ENCODE results near the gene TTLL7.
"Not testable (repeated sequence)": the region's sequence is repeated elsewhere in the genome, so short reads cannot be mapped to it uniquely, and the experiment has no call there.

Gene TTLL7

DNA sequence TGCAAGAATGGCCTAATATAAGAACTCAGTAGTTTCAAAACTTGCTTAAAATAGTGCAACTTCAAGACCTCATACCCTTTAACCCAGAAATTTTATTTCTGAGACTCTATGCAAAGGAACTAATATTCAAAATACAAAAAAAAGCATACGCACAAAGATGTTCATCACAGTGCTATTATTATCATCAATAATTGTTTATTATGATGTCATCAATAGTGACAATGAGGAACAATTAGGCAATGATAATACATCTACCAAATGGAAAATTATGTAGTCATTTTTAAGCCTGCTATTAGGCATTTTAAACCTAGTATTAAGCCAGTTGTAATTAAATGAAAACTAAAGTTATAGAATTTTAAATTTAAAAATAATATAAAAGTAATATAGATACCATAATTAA is 3.3 kb downstream of the TTLL7 start:
- no peak for DNase-seq (ENCODE audit: low read depth in 2 of 2)

DNA sequence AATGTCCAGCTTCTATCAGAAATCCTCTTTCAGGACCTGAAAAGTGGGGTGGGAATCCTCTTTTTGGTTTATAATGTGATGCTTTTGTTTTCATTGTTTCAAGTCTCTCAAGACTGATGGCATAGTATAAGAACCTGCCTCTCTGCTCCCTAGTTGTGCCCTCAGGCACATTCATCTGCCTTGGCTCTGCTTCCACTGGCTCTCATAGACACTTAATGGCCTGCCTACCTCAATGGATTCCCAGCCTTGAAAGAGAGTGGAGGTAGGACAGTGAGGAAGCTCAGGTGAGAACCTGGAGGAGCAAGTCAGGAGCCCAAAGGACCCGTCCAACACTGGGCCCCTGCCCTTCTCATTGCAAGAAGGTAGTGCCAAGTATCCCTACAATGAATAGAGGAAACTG is 4.8 kb downstream of the TTLL7 start:
- DNase-seq (ENCODE audit: low read depth in 2 of 2) = no peak

DNA sequence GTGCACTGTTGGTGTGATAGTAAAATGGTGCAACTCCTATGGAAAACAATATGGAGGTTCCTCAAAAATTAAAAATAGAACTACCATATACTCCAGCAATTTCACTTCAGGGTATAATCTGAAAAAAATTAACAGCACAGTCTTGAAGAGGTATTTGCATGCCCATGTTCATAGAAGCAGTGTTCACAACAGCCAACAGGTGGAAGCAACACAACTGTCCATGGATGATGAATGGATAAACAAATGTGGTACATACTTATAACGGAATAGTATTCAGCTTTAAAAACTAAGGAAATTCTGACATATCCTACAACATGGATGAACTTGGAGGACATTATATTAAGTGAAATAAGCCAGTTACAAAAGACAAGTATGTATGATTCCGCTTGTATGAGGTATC is 8.2 kb downstream of the TTLL7 start:
- no peak for DNase-seq (ENCODE audit: low read depth in 2 of 2)

DNA sequence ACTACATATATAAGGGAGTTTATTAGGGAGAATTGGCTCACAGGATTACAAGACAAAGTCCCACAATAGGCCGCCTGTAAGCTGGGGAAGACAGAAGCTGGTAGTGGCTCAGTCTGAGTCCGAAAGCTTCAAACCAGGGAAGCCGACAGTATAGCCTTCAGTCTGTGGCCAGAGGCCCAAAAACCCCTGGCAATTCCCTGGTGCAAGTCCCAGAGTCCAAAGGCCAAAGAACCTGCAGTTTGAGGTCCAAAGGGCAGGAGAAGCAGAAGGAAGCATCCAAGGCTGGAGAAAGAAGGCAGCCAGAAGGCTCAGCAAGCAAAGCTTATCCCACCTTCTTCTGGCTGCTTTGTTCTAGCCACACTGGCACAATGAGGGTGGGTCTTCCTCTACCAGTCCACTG is 13.9 kb downstream of the TTLL7 start:
- DNase-seq (ENCODE audit: low read depth in 2 of 2) = no peak

DNA sequence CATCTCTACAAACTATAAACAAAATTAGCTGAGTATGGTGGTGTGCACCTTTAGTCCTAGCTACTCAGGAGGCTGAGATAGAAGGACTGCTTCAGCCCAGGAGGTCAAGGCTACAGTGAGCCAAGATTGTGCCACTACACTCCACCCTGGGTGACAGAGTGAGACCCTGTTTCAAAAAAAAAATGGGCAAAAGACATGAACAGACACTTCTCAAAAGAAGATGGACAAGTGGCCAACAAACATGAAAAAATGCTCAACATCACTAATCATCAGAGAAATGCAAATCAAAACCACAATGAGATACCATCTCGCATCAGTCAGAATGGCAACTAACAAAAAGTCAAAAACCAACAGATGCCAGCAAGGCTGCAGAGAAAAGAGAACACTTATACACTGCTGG is 15.0 kb downstream of the TTLL7 start:
- DNase-seq (ENCODE audit: low read depth in 2 of 2) = not testable (repeated sequence)

DNA sequence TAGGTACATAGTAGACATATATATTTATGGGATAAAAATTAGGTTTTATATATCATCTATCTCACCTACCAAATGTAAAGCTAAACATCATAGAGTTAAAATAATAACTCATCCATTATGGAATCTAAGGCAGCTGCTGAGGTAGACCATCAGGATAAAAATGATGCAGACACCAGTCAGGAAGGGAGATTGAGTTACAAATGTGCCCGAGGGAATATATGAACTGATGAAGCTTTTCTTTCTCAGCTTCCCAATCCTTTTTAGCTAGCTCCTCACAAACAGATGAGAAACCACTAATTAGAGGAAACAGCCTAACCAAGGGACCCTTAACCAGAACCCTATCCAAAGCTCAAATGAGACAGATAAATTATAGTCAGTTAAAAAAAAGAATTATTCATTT is 20.9 kb downstream of the TTLL7 start:
- no peak for DNase-seq (ENCODE audit: low read depth in 2 of 2)

DNA sequence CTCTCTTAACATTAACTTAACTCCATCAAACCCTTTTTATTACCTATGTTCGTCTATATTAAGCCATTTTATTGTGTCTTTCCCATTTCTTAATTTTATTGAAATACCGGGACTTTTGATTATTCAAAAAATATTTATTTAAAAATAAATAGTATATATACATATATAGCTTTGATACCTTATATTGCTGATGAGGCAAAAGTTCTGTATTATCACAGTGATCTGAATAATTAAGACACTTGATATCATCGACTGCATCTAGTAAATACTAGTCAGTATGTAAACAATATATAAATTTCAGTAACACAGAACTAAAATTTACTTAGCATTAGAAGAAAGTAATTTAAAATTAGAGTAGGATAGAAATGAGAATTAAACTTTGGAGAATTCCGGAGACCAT is 22.0 kb downstream of the TTLL7 start:
- DNase-seq (ENCODE audit: low read depth in 2 of 2) = no peak

DNA sequence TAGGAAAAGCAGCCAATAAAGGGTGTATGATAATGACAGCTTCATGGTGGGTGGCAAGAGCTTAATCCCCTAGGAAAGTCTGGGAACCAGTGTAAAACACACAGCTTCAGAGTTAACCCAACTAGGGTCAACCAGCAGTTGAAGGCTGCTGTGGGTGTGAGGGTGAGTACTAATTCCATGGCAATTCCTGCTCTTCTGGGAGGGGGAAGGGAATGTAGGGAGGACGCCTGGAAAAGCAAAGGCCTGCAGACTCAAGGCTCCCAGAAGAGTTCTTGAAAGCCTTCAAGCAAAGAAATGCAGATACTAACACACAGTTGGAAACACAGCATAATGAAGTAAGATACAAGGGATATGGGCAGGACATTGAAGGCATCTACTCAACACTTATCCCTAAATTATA is 28.1 kb downstream of the TTLL7 start:
- no peak for DNase-seq (ENCODE audit: low read depth in 2 of 2)

DNA sequence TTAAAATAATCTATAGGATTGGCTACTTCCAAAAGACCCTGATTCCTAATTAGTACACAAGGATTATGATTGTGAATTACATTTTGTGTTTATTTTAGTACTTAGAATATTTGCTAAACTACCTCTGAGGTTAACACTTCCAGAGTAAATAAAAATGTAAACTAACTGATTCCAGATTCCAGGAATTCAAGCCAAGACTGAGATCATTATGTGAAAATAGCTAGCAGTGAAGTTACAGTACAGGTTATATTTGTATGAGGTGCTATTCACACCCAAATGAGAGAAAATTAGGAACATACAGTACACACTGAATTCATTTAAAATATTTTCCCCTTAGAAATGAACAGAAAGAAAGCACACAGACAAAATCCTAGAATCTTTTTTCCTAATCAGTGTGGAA is 28.8 kb downstream of the TTLL7 start:
- no peak for DNase-seq (ENCODE audit: low read depth in 2 of 2)

DNA sequence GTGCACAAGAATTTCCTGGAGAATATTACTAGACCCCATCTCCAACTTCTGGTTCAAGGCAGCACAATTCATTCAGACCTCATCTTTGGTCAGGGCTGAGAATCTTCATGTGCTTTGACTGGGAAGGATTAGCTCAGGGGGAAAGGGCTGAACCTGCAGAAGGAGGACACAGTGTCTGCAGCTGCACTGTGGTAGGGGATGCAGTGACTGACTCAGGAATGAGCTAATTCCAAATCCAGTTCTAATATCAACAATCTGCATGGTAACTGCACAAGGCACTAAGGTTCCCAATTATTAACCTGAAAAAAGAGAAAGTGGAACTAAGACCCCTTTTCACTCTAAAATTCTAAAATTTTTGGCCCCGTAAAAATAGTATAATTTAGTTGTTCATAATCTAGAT is 31.6 kb downstream of the TTLL7 start:
- DNase-seq (ENCODE audit: low read depth in 2 of 2) = no peak

DNA sequence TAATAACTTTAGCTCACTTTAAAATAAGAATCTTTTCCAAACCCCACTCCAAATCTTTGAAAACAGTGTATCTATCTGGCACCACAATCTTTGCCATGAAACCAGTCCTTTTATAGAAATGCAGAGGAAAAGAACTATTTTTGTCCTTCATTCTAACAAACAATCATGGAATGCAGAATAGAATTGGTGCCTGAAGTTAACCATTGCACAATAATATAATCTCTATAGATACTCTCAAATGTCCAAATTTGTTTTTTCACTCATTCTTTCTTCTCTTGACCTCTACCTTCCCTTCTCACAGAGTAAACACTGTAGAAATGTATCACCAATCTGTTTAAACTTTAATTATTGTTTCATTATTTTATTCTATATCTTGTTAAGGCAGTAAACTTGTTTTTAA is 34.8 kb downstream of the TTLL7 start:
- no peak for DNase-seq (ENCODE audit: low read depth in 2 of 2)

DNA sequence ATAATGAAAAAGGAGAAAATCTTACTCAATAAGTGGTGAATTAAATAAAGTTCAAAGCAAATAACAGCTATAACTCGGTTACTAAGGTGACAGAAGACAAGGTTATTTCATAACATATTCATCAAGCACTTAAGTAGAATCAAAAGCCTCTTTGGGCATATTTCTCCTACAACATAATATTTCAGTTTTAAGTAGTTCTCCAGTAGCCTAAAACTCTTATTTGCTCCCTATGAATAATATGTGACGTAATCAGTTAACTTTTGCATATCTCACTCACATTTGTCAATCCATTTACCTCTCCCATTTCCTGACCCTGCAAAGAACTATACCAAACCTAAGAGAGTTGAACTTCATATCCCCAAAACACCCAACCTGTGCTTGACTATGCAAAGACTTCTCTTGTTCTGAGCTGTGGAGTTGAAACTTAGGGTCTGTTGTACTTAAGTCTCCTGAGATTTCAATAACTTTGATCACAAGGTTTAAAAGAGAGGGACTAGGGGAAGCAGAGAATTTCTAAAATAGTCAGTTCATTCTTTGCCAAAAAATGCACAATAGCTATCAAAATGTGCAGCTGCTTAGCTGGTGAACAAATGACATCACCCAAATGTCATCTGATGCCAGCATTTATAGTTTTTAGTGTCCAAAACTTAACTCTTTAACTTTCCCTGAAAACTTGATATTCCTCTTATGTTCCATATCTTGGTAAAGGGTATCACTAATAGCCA is 37.2 kb downstream of the TTLL7 start:
- no peak for DNase-seq (ENCODE audit: low read depth in 2 of 2)

DNA sequence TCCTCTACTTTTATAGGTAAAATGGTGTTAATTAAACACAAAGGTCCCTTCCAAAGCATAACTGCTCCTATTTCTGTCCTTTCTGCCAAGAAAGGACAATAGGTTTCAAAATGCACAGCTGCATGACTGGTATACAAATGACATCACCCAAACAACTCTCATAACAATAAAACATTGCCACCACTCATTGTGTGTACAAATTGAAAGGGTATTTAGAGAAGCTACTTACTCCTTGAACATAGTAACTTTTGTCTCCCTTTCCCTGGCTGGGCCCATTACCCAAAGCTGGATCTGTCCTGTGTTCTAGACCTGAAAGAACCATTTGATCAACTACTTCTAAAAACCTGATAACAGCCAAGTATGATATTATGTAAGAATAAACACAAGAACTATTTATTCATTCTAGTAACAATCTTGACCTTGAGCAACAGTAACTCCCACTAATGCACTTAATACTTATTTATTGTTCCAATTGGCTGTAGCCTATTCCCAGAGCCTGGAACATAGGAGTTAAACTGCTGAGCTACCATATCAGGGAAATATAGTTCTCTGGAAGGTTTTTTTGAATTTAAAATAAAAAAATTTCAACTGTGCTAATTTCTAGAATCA is 38.2 kb downstream of the TTLL7 start:
- DNase-seq (ENCODE audit: low read depth in 2 of 2) = no peak

DNA sequence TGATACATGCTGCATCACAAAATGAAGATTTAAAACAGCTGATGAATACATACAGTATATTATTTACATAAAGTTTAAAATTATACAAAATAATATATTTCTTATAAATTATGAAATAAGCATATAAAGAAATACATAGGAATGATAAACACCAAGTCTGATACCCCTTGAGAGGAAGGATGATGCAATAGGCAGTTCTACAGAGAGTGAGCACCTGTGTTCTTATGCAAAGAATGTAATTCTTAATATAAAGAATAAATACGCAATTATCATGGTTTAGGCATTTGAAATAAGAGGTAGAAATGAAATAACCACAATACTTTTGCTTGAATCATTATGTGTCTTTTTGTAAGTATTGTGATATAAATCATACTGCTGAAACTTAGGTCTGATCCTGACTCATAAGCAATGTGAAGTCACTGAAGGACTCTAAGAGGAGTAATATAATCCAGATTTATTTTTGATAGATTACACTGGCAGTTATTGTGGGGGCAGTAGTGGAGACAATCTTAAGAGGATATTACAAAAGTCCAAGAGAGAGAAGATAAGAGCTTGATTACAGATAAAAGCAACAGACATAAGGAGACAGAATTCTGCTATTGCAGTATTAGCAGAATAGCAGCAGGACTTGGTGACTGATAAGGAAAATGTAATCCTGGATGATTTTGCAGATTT is 39.0 kb downstream of the TTLL7 start:
- no peak for DNase-seq (ENCODE audit: low read depth in 2 of 2)

DNA sequence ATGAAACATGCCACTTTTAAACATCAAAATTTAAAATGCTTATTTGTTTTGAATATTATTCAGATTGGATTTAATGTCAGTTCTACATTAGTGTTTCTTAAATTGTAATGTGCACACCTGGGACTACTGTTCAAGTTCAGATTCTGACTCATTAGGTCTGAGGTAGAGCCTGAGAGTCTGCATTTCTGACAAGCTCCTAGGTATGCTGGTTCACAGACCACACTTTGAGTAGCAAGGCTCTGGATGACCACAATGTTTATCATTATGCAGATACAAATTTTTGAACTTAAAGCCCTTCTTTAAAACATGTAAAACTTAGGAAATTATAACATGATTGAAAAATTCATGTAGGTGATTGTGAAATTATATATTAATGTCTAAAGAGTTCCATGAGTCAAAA is 40.2 kb downstream of the TTLL7 start:
- no peak for DNase-seq (ENCODE audit: low read depth in 2 of 2)

DNA sequence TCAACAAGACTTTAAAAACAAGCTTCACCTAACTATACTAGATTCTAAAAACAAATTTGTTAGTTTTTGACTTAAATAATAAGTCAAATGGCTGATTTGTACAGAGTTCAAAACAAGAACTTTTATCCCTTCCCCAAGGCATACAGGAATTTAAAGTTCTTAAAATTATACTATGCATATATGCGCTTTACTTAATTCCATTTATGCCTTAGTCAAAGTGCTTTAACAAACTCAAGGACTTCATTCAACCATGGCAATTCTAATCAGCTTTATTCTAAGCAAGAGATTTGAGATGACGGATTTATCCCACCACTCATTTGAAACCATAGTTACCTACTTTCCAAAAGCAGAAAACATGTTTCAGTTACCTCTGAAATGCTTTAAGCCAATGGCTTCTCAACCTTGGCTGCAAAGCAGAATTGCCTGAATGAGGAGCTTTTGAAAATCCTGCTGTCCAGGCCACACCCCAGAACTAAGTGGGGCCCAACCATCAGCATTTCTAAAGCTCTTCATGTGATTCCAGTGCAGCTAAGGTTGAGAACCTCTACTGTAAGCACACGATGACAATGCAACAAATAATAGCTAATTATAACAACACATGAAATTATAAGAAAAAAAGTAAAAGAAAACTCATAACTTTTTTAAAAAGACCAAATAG is 44.6 kb downstream of the TTLL7 start:
- no peak for DNase-seq (ENCODE audit: low read depth in 2 of 2)

DNA sequence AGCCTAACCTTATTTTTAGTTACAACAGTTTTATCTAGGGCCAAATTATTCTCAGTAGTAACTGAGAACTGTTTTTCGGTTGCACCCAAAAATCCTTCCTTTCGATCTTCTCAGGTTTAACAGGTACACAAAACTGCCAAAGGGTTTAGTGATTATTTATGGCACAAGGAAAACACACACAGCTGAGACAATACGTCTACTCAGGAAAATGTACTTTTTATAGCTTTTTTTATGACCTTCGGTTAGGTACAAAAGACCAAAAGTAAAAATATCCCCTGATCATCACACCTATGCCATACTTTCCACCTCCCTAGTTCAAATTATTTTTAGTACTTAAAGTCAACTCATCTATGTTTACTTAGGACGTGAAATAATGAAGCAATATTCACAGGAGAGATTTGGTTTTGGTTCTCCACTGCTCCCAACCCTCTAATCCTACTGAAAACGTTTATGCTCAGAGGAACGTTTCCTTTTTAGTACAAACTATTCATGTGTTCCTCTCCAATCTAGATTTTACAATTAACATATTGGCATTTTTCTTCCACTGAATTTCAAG is 48.7 kb downstream of the TTLL7 start:
- DNase-seq (ENCODE audit: low read depth in 2 of 2) = no peak

DNA sequence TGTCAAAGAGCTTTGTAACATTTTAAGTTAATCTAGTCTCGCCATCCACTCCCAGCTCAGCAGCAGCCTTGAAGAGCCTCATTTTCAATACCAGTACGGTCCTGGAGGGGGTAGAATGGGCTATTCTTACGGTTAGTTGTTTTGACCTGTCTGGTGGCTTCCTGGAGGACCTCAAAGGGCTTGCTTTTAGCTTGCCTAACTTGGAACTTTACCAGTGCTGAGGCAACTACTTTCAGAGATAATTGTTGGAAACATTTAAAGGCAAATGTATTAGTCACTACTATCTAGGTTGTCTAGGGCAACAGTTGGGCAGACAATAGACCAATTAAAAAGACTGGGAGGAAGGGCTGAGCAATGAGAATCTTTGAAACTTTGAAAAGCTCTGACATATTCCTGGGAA is 56.0 kb downstream of the TTLL7 start:
- no peak for DNase-seq (ENCODE audit: low read depth in 2 of 2)

DNA sequence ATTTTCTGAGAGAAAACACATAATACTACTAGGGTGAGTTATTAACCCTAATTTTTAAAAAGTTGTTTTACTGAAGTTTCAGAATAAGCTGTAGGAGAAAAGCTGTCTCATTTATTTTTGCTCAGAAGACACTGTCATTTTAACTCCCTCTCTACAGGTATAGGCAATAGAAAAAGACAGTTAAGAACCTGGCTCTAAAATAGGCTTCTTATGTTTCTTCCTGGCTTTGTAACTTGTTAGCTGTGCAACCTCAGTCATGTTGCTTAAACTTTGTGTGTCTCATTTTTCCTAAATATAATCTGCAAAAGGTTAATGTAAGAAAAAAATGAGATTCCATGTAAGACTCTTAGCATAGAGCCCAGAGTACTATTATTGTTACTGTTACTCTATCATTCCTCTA is 64.4 kb downstream of the TTLL7 start:
- DNase-seq (ENCODE audit: low read depth in 2 of 2) = no peak

DNA sequence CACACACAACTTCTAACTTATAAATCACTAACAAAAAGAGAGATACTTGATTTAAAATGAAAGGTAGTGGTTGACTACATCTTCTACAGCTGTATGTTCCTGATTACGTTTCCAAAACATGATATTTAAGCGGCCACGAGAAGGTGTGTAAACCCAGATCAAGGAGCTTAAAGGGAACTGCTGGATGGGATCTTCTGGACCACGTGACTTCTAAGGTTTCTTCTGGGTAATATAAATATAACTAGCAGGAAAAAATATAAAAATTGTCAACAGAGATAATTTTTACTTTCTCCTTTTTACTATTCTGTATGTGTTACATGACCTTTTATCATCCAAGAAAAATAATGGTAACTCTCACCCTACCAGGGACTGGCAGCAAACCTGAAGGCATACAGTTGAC is 66.2 kb downstream of the TTLL7 start:
- DNase-seq (ENCODE audit: low read depth in 2 of 2) = no peak

DNA sequence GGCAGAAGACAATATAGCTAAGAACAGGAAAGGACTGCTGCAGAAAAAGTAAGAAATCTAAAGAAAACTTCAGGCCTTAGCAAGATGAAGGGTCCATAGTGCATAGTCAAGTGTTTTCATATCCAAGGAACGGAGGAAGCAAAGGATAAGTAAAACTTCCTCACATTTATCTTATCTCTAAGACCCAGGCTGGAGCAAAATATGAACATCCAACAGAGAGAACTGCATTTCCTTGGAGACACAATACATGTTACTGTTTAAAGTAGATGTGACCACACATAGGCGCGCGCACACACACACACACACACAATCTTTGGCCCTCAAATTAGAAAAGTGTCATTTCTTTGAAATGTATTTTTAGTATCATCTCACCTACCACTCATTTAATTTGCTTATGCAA is 66.7 kb downstream of the TTLL7 start:
- no peak for DNase-seq (ENCODE audit: low read depth in 2 of 2)

DNA sequence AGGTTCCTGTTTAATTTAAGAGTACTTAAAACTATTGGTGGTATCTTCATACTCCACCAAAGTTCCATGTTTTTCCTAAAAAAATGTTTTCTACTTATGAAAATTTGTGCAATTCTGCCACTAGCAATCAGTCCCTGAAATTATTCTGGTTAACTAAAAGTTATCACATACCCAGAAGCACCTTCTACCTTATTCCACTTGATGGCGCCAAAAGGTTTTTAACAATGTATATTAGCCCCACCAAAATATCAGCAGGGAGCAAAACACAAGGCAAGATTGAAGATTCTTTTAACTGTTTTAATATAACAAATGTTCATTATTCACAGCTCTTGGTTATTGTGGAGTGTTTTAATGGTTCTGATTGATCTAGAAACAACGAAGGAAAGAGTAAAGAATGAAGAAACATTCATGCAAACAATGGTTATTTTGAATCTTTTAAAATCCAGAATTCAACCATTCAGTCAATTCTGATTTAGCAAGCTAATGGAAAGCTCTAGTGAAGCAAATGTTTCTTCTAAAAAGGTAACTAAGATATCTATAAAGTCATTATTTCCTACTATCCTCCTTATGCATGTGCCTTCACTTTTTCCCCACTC is 67.2 kb downstream of the TTLL7 start:
- no peak for DNase-seq (ENCODE audit: low read depth in 2 of 2)
